HEK293T (cell line): Measurements from ENCODE around the gene SPATA20.

ENCODE experiments used
- ARNT ChIP-seq: fragments of 450-650 bp; IDR thresholded peaks from 2 replicates; pipeline ENCODE4 v1.6.1; 2017; ENCODE audit warnings: mild to moderate bottlenecking
- BHLHE40 ChIP-seq: fragments of 450-650 bp; IDR thresholded peaks from 2 replicates; pipeline ENCODE4 v1.6.1; 2016; ENCODE audit warnings: mild to moderate bottlenecking, moderate library complexity, borderline replicate concordance
- FOXK2 ChIP-seq: fragments of 450-650 bp; IDR thresholded peaks from 2 replicates; pipeline ENCODE4 v1.6.1; 2016; ENCODE audit warnings: mild to moderate bottlenecking
- HDGF ChIP-seq: fragments of 450-650 bp; IDR thresholded peaks from 2 replicates; pipeline ENCODE4 v1.6.1; 2017; ENCODE audit warnings: antibody characterized with exemption, borderline replicate concordance
- L3MBTL2 ChIP-seq: fragments of 450-650 bp; conservative IDR thresholded peaks from 2 replicates; pipeline ENCODE4 v1.6.1; 2016; ENCODE audit warnings: mild to moderate bottlenecking
- LEF1 ChIP-seq: fragments of 450-650 bp; IDR thresholded peaks from 2 replicates; pipeline ENCODE4 v1.6.1; 2017; ENCODE audit warnings: mild to moderate bottlenecking, borderline replicate concordance
- SP1 ChIP-seq: fragments of 450-650 bp; IDR thresholded peaks from 2 replicates; pipeline ENCODE4 v1.6.1; 2017
- SUZ12 ChIP-seq: fragments of 450-650 bp; IDR thresholded peaks from 2 replicates; pipeline ENCODE4 v1.6.1; 2016; ENCODE audit warnings: mild to moderate bottlenecking
- TARDBP ChIP-seq: fragments of 450-650 bp; IDR thresholded peaks from 2 replicates; pipeline ENCODE4 v1.6.1; 2016

DNA sequence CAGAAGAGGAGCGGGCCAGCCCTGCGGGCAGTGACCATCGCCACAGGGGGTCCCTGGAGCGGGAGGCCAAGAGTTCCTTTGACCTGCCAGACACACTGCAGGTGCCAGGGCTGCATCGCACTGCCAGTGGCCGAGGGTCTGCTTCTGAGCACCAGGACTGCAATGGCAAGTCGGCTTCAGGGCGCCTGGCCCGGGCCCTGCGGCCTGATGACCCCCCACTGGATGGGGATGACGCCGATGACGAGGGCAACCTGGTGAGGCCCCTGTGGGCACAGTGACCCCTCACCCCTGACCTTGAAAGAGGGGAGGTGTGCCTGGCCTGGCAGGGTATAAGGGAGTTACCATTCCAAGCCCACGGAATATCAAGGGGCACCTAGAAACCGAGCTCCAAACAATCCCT lies 52.6 kb downstream of the SPATA20 start:
- TF ChIP-seq FOXK2 (no peak), BHLHE40 (no peak), SUZ12 (no peak), TARDBP (no peak), SP1 (no peak), L3MBTL2 (no peak), HDGF (no peak), LEF1 (no peak), ARNT (no peak)
